GM12878 (cell line): Measurements from ENCODE around the gene ZDHHC14. TPM values are rescaled to one million over a fixed set of nuclear protein-coding genes. Genes with fewer than 3 reads are reported as not detected.

ENCODE experiments used
- ATAC-seq: fragments of 200-7000 bp; cut with Tn5 transposase; 3 replicates; pipeline ENCODE4 v1.9.1; 2020; ENCODE audit warnings: mild to moderate bottlenecking, moderate library complexity
- BruUV-seq: library from RNA; stranded (reverse); fragments of 400-500 nt; replicated peaks from 2 replicates; lab custom pipeline; 2021; lab: Mats Ljungman, UMichigan
- CTCF ChIA-PET: fragments of 300-600 bp; sonication (Branson Sonifier 250); formaldehyde crosslinking; extraction: SDS; loops from one replicate; lab custom pipeline; 2021; ENCODE audit warnings: inconsistent platforms; lab: Yijun Ruan, JAX
- POLR2A ChIA-PET: fragments of 350-600 bp; formaldehyde crosslinking; extraction: SDS; loops from one replicate; lab custom pipeline; 2021; ENCODE audit warnings: inconsistent platforms; lab: Charles Lee
- RAD21 ChIA-PET: fragments of 300-600 bp; sonication (Branson Sonifier 250); formaldehyde crosslinking; loops from one replicate; lab custom pipeline; 2023; ENCODE audit warnings: antibody characterized with exemption; ENCODE audit not compliant: unreplicated experiment; lab: Charles Lee
- SMC1A ChIA-PET: fragments of 300-600 bp; sonication (Branson Sonifier 250); formaldehyde crosslinking; loops from one replicate; lab custom pipeline; 2023; ENCODE audit not compliant: unreplicated experiment, uncharacterized antibody; lab: Charles Lee
- DNase-seq: peaks from one replicate; pipeline ENCODE4 v3.0.0-alpha.2; 2011; ENCODE audit warnings: low read depth, low spot score
- FAIRE-seq: peaks from 3 replicates; lab custom pipeline; 2011; peaks lifted over from hg19 to GRCh38; lab: Jason Lieb, UNC
- H2AFZ ChIP-seq: 2 replicates; pipeline ENCODE4 v1.6.0; 2011; ENCODE audit warnings: low read depth, low read length, control low read depth; ENCODE audit not compliant: control insufficient read depth
- H3K27ac ChIP-seq: 2 replicates; pipeline ENCODE4 v1.5.1; 2011; ENCODE audit warnings: control low read depth; ENCODE audit not compliant: control insufficient read depth, insufficient read depth
- H3K27me3 ChIP-seq, 2 experiments: replicated peaks in 1 of 2; 2 replicates each; pipeline versions ENCODE4 v1.6.0 to v1.6.1; 2011; ENCODE audit warnings: low read length in 1 of 2; ENCODE audit not compliant: control insufficient read depth in 2 of 2, insufficient read depth in 2 of 2
- H3K36me3 ChIP-seq, 2 experiments: 2 replicates each; pipeline ENCODE4 v1.5.1; 2011; ENCODE audit warnings: low read length in 1 of 2; ENCODE audit not compliant: control insufficient read depth in 2 of 2, insufficient read depth in 2 of 2
- H3K4me1 ChIP-seq: 2 replicates; pipeline ENCODE4 v1.6.1; 2011; ENCODE audit warnings: mild to moderate bottlenecking, low read length, moderate library complexity, mixed read lengths; ENCODE audit not compliant: control insufficient read depth, insufficient read depth
- H3K4me2 ChIP-seq: 2 replicates; pipeline ENCODE4 v1.6.0; 2011; ENCODE audit warnings: control low read depth; ENCODE audit not compliant: control insufficient read depth, insufficient read depth
- H3K4me3 ChIP-seq: fragments of 200-600 bp; sonication (generic); 2 replicates; pipeline ENCODE4 v1.5.1; 2016
- H3K79me2 ChIP-seq: 2 replicates; pipeline ENCODE4 v1.6.0; 2011; ENCODE audit warnings: low read length; ENCODE audit not compliant: control insufficient read depth, insufficient read depth
- H3K9ac ChIP-seq: 2 replicates; pipeline ENCODE4 v1.8.0; 2011; ENCODE audit warnings: low read length, control low read depth, mixed read lengths; ENCODE audit not compliant: control insufficient read depth, insufficient read depth
- H3K9me3 ChIP-seq: replicated peaks from 3 replicates; pipeline ENCODE4 v1.5.1; 2011; ENCODE audit warnings: mild to moderate bottlenecking, low read length; ENCODE audit not compliant: control insufficient read depth, insufficient read depth
- H4K20me1 ChIP-seq: 2 replicates; pipeline ENCODE4 v1.6.0; 2011; ENCODE audit not compliant: control insufficient read depth, insufficient read depth
- ESRRA ChIP-seq: IDR thresholded peaks from 2 replicates; pipeline ENCODE4 v1.6.1; 2012; ENCODE audit warnings: mild to moderate bottlenecking, low read length, improper control_type of control experiment
- HSF1 ChIP-seq: fragments of 150-350 bp; IDR thresholded peaks from 2 replicates; pipeline ENCODE4 v1.6.1; 2014; ENCODE audit warnings: mild to moderate bottlenecking, low read depth, low read length
- MXI1 ChIP-seq: fragments of 150-350 bp; IDR thresholded peaks from 2 replicates; pipeline ENCODE4 v1.6.1; 2011; ENCODE audit warnings: low read depth, mild to moderate bottlenecking, inconsistent platforms, low read length, improper control_type of control experiment
- NRF1 ChIP-seq: conservative IDR thresholded peaks from 2 replicates; pipeline ENCODE4 v1.6.1; 2011; ENCODE audit warnings: mild to moderate bottlenecking, low read depth, low read length, improper control_type of control experiment
- SMAD1 ChIP-seq: fragments of 450-650 bp; IDR thresholded peaks from 2 replicates; pipeline ENCODE4 v1.6.1; 2018; ENCODE audit warnings: mild to moderate bottlenecking, low read depth; ENCODE audit not compliant: partially characterized antibody
- SUZ12 ChIP-seq: fragments of 200-600 bp; sonication (generic); IDR thresholded peaks from one replicate; pipeline ENCODE4 v1.6.1; 2018; ENCODE audit warnings: antibody characterized with exemption, mild to moderate bottlenecking; ENCODE audit not compliant: unreplicated experiment
- YBX1 ChIP-seq: fragments of 450-650 bp; IDR thresholded peaks from 2 replicates; pipeline ENCODE4 v1.6.1; 2016; ENCODE audit warnings: antibody characterized with exemption
- WGBS: methylation state at CpG from one replicate; pipeline ENCODE4 v1.1.6; 2016; ENCODE audit warnings: low lambda C conversion rate; ENCODE audit not compliant: insufficient replicate concordance, insufficient coverage; ENCODE audit errors: missing lambda C conversion rate; 5-methylcytosine and 5-hydroxymethylcytosine counted together
- in situ Hi-C: fragments of 300-500 bp; cut with MboI; formaldehyde crosslinking; loops from 9 replicates; pipeline ENCODE4 v1.14.3; 2018; ENCODE audit warnings: mixed read lengths
- intact Hi-C: fragments of 100-400 bp; cut with micrococcal nuclease; formaldehyde crosslinking; loops from one replicate; pipeline ENCODE4 v1.14.2; 2022; ENCODE audit not compliant: unreplicated experiment
- polyA plus RNA-seq, 11 experiments: library from polyadenylated mRNA; depleted of rRNA in 4 of 11; unstranded in 6 of 11; stranded (reverse) in 5 of 11; fragments of >200 nt; fragmentation: Nextera tagmentation in 4 of 11; fragmentation: Illumina TruSeq in 1 of 11; extraction: Ambion mirVana in 4 of 11; extraction: Trizol in 1 of 11; gene quantifications; 1 replicate in 1 of 11; 2 replicates in 10 of 11; pipeline versions ENCODE4 v1.2.1 to v1.2.3, GENCODE V29; 2011 to 2016; ENCODE audit warnings: inconsistent platforms in 2 of 11, missing spikeins in 2 of 11, low read depth in 1 of 11
- total RNA-seq, 4 experiments: library from RNA; depleted of rRNA in 3 of 4; stranded (reverse); fragments of >200 nt in 3 of 4; fragmentation: Illumina TruSeq in 1 of 4; extraction: Trizol in 1 of 4; gene quantifications; 2 replicates each; pipeline versions ENCODE4 v1.2.1 to v1.2.3, GENCODE V29; 2013 to 2021
- TF ChIP-seq, protein P1 (sequence below): fragments of 450-650 bp; IDR thresholded peaks from 2 replicates; pipeline ENCODE4 v1.6.1; 2017; ENCODE audit warnings: low read depth, mild to moderate bottlenecking, moderate library complexity

ZDHHC14 gene
- total and polyA plus RNA-seq, 10 of the 15 experiments (the other 5 are each of a cell fraction or from before 2014, with no cell fraction given) = 0.15 to 16.0 (median 0.76) TPM; not detected in 1

DNA sequence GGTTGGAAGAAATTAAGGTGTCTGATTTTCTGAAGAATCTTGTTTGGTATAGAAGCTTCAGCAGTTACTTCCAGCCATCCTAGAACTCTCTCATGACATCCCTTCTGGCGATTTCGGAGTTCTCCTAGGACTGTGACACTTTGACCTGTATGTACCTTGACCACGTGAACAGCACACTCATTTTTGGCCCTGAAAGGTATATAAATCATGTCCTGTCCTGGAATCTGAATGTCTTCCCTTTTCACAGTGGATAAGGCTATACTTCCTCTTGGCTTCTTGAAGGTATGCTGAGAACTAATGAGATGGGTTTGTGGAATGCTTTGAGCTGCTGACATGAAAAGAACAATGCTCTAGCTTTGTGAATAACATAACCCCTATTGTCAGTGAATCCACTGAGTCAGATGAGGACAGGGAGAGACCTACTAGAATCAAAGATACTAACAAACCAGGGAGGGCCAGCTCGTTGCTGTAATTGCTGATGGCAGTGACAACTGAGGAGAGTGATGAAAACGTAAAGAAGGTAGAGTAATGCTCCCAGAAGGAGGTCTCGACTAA is 6.0 kb upstream of the ZDHHC14 start:
- no peak overlapping the region for H3K9ac ChIP-seq
- POLR2A ChIA-PET = interaction anchor here (0.8 to 0.9 kb wide), 2 partner anchors 18 to 141 kb away, joined by 3 read pairs; no protein-coding TSS in a partner anchor
- no peak overlapping the region for H3K4me3 ChIP-seq
- peaks cover 0 to 8% of the 10 kb centered on the region in 2 experiments; a peak in 1 of 4 replicates for H3K27me3 ChIP-seq
- FAIRE-seq = no peak
- no peak overlapping the region for H3K27ac ChIP-seq
- no peak for DNase-seq
- no peak for TF ChIP-seq SUZ12
- no peak for TF ChIP-seq ESRRA
- no peak for TF ChIP-seq NRF1
- TF ChIP-seq YBX1 = no peak
- TF ChIP-seq MXI1 = no peak
- TF ChIP-seq, protein P1, sequence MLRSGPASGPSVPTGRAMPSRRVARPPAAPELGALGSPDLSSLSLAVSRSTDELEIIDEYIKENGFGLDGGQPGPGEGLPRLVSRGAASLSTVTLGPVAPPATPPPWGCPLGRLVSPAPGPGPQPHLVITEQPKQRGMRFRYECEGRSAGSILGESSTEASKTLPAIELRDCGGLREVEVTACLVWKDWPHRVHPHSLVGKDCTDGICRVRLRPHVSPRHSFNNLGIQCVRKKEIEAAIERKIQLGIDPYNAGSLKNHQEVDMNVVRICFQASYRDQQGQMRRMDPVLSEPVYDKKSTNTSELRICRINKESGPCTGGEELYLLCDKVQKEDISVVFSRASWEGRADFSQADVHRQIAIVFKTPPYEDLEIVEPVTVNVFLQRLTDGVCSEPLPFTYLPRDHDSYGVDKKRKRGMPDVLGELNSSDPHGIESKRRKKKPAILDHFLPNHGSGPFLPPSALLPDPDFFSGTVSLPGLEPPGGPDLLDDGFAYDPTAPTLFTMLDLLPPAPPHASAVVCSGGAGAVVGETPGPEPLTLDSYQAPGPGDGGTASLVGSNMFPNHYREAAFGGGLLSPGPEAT = no peak
- no peak for TF ChIP-seq SMAD1
- TF ChIP-seq HSF1 = no peak
- H2AFZ ChIP-seq = no peak overlapping the region
- in situ Hi-C loops (no loop called here), intact Hi-C loops (no loop called here)
- H3K9me3 ChIP-seq = no peaks in the 10 kb centered on the region
- H3K4me2 ChIP-seq = no peak overlapping the region
- H3K36me3 ChIP-seq = no peaks in the 10 kb centered on the region
- WGBS = 48% methylated on average over 6 of the region's 6 CpGs
- no TSS peak for BruUV-seq
- H3K79me2 ChIP-seq = no peaks in the 10 kb centered on the region
- RAD21 ChIA-PET = interaction anchor here (1.0 to 1.5 kb wide), 3 partner anchors 57 to 88 kb away, joined by 3 read pairs; no protein-coding TSS in a partner anchor
- no peak for ATAC-seq
- no peaks in the 10 kb centered on the region; the same call in none of the 2 replicates for H4K20me1 ChIP-seq
- peaks cover 3% of the 10 kb centered on the region for H3K4me1 ChIP-seq
- CTCF ChIA-PET = interaction anchor here (0.7 to 1.2 kb wide), 6 partner anchors 11 to 60 kb away, joined by 3 to 4 read pairs (median 3); no protein-coding TSS in a partner anchor
- SMC1A ChIA-PET = interaction anchor here (0.7 to 1.7 kb wide), 4 partner anchors 9 to 382 kb away, joined by 3 to 5 read pairs (median 4); no protein-coding TSS in a partner anchor
